Endodermal cell (in vitro differentiated cells): ENCODE results near the gene NINL. TPM values are rescaled to one million over a fixed set of nuclear protein-coding genes. Genes with fewer than 3 reads are reported as not detected.
A peak's percentile ranks its signal among the peaks of the same experiment; 100 is the strongest.

Experiments
- DNase-seq: peaks from one replicate; pipeline ENCODE4 v3.0.0-alpha.2; 2017
- H3K27ac ChIP-seq: 2 replicates; pipeline ENCODE4 v1.5.1; 2013; ENCODE audit warnings: mild to moderate bottlenecking, low read depth, low read length, moderate library complexity
- H3K27me3 ChIP-seq: 2 replicates; pipeline ENCODE4 v1.6.1; 2013; ENCODE audit warnings: mild to moderate bottlenecking, low read length, moderate library complexity; ENCODE audit not compliant: insufficient read depth, control insufficient read depth, poor library complexity, severe bottlenecking
- H3K36me3 ChIP-seq: 2 replicates; pipeline ENCODE4 v1.7.0; 2013; ENCODE audit warnings: mild to moderate bottlenecking, low read length, moderate library complexity; ENCODE audit not compliant: control insufficient read depth, insufficient read depth
- H3K4me1 ChIP-seq: one replicate; pipeline ENCODE4 v1.7.0; 2013; ENCODE audit warnings: low read length; ENCODE audit not compliant: control insufficient read depth, insufficient read depth
- H3K4me3 ChIP-seq: 2 replicates; pipeline ENCODE4 v1.5.1; 2013; ENCODE audit warnings: mild to moderate bottlenecking, low read length, moderate library complexity
- H3K9ac ChIP-seq: 2 replicates; pipeline ENCODE4 v1.6.1; 2013; ENCODE audit warnings: mild to moderate bottlenecking, low read length, moderate library complexity; ENCODE audit not compliant: poor library complexity, severe bottlenecking; ENCODE audit errors: extremely low read depth
- H3K9me3 ChIP-seq: 2 replicates; pipeline ENCODE4 v1.6.1; 2013; ENCODE audit warnings: mild to moderate bottlenecking, low read length, moderate library complexity; ENCODE audit not compliant: control insufficient read depth
- H3K27ac Mint-ChIP-seq: 2 replicates; pipeline ENCODE4 v1.8.0; 2020; ENCODE audit warnings: mixed read lengths
- H3K27me3 Mint-ChIP-seq: 2 replicates; pipeline ENCODE4 v1.8.0; 2021; ENCODE audit warnings: mild to moderate bottlenecking, mixed read lengths; ENCODE audit not compliant: insufficient read depth
- H3K36me3 Mint-ChIP-seq: 2 replicates; pipeline ENCODE4 v1.8.0; 2020; ENCODE audit warnings: low read depth, mixed read lengths
- H3K4me1 Mint-ChIP-seq: 2 replicates; pipeline ENCODE4 v1.8.0; 2020; ENCODE audit warnings: mixed read lengths
- H3K4me3 Mint-ChIP-seq: 2 replicates; pipeline ENCODE4 v1.8.0; 2020; ENCODE audit warnings: mild to moderate bottlenecking, moderate library complexity, mixed read lengths
- H3K9me3 Mint-ChIP-seq: 2 replicates; pipeline ENCODE4 v1.8.0; 2020; ENCODE audit warnings: mild to moderate bottlenecking, mixed read lengths
- WGBS, 2 experiments: methylation state at CpG; one replicate each; pipeline versions ENCODE4 v1.1.5 to v1.1.7; 2013; ENCODE audit warnings: missing lambda C conversion rate in 2 of 2, mixed read lengths in 1 of 2; ENCODE audit not compliant: insufficient coverage in 1 of 2, insufficient read length in 1 of 2; 5-methylcytosine and 5-hydroxymethylcytosine counted together
- total RNA-seq, 2 donors: library from RNA; stranded (reverse); fragmentation: NEBNext Ultra II Directional in 1 of 2; extraction: Animal tissue kit (Norgen Biotek cat#: 25700) in 1 of 2; gene quantifications; 2 replicates in 1 of 2; 3 replicates in 1 of 2; pipeline ENCODE4 v1.2.1, GENCODE V29; 2021
- TF ChIP-seq, protein P1 (sequence below): fragments of 200-600 bp; sonication (generic); conservative IDR thresholded peaks from 2 replicates; pipeline ENCODE4 v1.5.0; 2021; ENCODE audit warnings: antibody characterized with exemption, mild to moderate bottlenecking

NINL gene
- total RNA-seq, 2 donors from 2014 or later: 78.5 to 101 TPM

DNA sequence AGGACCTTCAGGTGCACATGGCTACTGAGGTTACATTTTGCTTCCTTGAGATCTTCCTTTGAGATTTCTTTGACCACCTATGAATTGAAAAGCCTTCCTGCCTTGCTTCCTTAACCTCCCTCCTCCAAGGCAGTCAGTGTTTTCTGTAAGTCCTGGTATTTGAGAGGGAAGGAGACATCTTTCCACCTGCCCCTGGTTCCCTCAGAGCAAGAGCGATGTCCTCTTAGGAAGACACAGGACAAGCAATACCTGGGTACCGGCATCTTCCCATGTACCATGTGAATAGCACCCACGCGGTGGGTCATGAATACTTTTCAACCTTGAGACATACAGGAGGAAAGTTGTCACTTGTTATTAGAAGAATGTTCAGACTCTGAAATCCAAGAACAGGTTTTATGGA is 140.8 kb downstream of the NINL start:
- Mint-ChIP-seq H3K36me3 (peaks cover 74% of the 10 kb centered on the region), H3K4me3 (no peak overlapping the region), H3K27ac (no peak overlapping the region), H3K27me3 (no peaks in the 10 kb centered on the region), H3K4me1 (no peaks in the 10 kb centered on the region), H3K9me3 (no peaks in the 10 kb centered on the region)
- DNase-seq: no peak
- TF ChIP-seq, protein P1, sequence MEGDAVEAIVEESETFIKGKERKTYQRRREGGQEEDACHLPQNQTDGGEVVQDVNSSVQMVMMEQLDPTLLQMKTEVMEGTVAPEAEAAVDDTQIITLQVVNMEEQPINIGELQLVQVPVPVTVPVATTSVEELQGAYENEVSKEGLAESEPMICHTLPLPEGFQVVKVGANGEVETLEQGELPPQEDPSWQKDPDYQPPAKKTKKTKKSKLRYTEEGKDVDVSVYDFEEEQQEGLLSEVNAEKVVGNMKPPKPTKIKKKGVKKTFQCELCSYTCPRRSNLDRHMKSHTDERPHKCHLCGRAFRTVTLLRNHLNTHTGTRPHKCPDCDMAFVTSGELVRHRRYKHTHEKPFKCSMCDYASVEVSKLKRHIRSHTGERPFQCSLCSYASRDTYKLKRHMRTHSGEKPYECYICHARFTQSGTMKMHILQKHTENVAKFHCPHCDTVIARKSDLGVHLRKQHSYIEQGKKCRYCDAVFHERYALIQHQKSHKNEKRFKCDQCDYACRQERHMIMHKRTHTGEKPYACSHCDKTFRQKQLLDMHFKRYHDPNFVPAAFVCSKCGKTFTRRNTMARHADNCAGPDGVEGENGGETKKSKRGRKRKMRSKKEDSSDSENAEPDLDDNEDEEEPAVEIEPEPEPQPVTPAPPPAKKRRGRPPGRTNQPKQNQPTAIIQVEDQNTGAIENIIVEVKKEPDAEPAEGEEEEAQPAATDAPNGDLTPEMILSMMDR: no peak
- Histone ChIP-seq H3K9me3 (peaks cover 3% of the 10 kb centered on the region), H3K36me3 (peaks cover 92% of the 10 kb centered on the region), H3K9ac (no peak overlapping the region), H3K27me3 (no peaks in the 10 kb centered on the region), H3K4me3 (no peak overlapping the region), H3K4me1 (no peaks in the 10 kb centered on the region), H3K27ac (no peak overlapping the region)
- 98 to 100% methylated on average over 1 to 4 of the region's 4 CpGs for WGBS, 2 experiments

DNA sequence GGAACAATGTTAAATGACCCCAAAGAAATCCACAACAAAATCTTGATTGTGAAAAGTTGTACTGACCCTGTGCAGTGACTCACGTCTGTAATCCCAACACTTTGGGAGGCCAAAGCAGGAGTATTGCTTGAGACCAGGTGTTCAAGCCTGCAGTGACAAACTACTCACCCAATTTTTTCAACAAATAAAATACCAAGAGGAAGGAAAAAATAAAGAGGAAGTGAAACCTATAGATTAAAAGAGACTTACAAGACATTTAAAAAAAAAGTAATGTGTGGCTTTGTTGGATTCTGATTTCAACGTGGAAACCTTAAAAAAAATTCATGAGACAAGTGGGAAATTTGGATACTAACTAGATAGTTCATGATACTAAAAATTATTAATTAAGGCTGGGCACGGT is 146.0 kb downstream of the NINL start:
- WGBS, 2 experiments: 95 to 100% methylated on average over 3 of the region's 3 CpGs
- H3K27me3 ChIP-seq: no peaks in the 10 kb centered on the region
- peaks cover 14% of the 10 kb centered on the region for H3K4me1 Mint-ChIP-seq
- no peaks in the 10 kb centered on the region for H3K9me3 Mint-ChIP-seq
- H3K9ac ChIP-seq: no peak overlapping the region
- no peak overlapping the region for H3K4me3 ChIP-seq
- no peak overlapping the region for H3K4me3 Mint-ChIP-seq
- DNase-seq: no peak
- H3K27ac Mint-ChIP-seq: no peak overlapping the region
- no peaks in the 10 kb centered on the region for H3K27me3 Mint-ChIP-seq
- H3K9me3 ChIP-seq: no peaks in the 10 kb centered on the region
- H3K27ac ChIP-seq: no peak overlapping the region
- H3K36me3 Mint-ChIP-seq: peaks cover 58% of the 10 kb centered on the region
- H3K36me3 ChIP-seq: peaks cover 71% of the 10 kb centered on the region
- peaks cover 7% of the 10 kb centered on the region for H3K4me1 ChIP-seq
- TF ChIP-seq, protein P1: no peak

DNA sequence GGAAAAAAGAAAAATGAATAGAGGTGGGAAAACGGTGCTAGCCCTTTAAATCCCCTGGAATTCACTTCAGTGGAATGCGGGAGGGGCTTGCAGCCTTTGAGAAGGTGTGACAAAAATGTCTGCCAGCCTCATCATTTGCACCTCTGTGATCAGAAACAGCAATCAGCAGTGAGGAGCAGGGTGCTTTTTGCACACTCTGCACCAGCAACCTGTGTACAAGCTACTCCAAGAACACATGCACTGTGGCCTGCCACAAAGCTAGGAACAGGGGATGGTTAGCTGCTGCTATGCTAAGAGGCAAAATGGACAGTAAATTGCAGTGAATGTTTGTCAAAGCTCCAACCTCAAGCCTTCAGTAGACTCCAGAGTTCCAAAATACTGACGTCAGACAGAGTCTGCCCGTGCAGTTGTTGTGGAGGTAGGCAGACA is 148.2 kb downstream of the NINL start:
- H3K9me3 ChIP-seq: no peaks in the 10 kb centered on the region
- H3K9ac ChIP-seq: peak overlapping the region; percentile 50
- peaks cover 71% of the 10 kb centered on the region for H3K36me3 ChIP-seq
- peaks cover 7% of the 10 kb centered on the region for H3K4me1 ChIP-seq
- Mint-ChIP-seq H3K4me1 (peaks cover 14% of the 10 kb centered on the region), H3K27me3 (no peaks in the 10 kb centered on the region), H3K36me3 (peaks cover 53% of the 10 kb centered on the region), H3K27ac (peak overlapping the region; percentile 96), H3K4me3 (no peak overlapping the region), H3K9me3 (no peaks in the 10 kb centered on the region)
- DNase-seq: peak; percentile 84
- 24 to 55% methylated on average over 2 to 4 of the region's 4 CpGs for WGBS, 2 experiments
- TF ChIP-seq, protein P1: no peak
- no peaks in the 10 kb centered on the region for H3K27me3 ChIP-seq
- H3K4me3 ChIP-seq: peak overlapping the region; percentile 24
- no peak overlapping the region for H3K27ac ChIP-seq
